GM19023 (cell line): ENCODE measurements around the gene WDR70.
"Not testable (repeated sequence)": the region's sequence is repeated elsewhere in the genome, so short reads cannot be mapped to it uniquely, and the experiment has no call there.

Source experiments
- ATAC-seq: cut with Tn5 transposase; IDR thresholded peaks from one replicate; pipeline ENCODE4 v1.9.1; 2021; ENCODE audit warnings: mild to moderate bottlenecking, moderate library complexity; ENCODE audit not compliant: unreplicated experiment

The WDR70 gene

DNA sequence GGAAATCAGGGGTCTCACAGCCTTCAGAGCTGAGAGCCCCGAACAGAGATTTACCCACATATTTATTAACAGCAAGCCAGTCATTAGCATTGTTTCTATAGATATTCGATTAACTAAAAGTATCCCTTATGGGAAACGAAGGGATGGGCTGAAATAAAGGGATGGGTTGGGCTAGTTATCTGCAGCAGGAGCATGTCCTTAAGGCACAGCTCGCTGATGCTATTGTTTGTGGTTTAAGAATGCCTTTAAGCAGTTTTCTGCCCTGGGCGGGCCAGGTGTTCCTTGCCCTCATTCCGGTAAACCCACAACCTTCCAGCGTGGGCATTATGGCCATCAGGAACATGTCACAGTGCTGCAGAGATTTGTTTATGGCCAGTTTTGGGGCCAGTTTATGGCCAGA lies 74.1 kb downstream of the WDR70 start:
- ATAC-seq: not testable (repeated sequence)

DNA sequence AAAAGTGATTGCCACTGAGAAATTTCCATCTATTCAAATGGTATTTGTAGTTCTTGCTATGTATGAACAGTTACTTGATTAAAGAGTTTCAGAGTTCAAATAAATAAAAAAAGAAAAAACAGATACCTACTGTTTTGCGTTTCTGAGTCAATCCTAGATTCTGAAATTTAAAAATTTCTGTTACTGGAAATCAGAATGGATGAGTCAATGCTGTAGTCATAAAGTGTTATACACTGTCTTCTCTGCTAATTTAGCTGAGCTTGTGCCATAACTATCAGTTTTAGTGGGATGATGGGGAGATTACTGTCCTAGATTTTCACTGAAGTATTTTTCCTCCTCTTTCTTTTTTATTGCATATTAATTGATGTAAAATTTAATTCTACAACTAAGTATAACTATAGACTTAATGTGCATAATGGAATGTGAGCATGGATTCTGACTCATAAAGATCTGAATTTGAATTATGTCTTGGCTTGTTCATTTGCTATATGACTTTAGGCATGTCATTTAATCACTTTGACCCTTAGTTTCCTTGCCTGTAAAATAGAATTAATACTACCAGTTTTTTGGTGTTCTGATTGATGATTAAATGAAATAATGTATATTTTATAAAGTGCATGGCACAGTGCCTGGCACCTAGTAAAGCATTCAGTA lies 75.4 kb downstream of the WDR70 start:
- not testable (repeated sequence) for ATAC-seq

DNA sequence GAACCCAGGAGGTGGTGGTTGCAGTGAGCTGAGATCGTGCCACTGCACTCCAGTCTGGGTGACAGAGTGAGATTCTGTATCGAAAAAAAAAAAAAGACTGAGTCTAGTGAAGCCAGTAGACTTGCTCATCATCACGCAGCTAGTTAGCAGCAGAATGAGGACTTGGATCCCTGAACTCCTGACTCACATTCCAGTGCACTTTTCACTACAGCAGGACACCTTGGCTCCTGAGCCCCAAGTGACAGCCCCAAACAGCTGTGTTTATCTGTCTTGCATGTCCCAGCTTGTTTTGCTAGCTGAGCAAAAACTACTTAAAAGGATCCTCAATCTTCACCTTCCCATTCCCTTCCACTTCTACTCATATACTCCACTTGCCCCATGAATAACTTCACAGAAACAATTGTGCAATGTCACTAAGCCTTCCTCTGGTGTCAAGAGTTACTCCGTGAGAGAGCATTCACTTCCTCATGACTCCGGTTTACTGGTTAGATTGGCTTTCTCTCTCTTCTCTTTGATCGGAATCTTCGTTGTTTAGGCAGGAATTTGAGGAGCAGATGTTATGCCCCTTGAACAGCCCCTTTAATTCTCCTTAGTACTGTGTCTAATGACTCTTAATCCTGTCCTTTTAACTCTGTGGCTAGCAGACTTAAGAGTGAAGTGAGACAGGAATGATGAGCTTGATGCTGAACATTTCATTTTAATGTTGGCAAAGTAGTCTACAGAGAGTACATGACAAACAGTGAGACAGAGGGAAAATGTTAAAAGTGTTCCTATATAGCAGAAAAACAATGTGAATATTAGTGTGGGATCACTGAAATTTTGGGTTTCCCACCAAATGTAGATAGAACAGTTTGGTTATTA lies 84.3 kb downstream of the WDR70 start:
- not testable (repeated sequence) for ATAC-seq

DNA sequence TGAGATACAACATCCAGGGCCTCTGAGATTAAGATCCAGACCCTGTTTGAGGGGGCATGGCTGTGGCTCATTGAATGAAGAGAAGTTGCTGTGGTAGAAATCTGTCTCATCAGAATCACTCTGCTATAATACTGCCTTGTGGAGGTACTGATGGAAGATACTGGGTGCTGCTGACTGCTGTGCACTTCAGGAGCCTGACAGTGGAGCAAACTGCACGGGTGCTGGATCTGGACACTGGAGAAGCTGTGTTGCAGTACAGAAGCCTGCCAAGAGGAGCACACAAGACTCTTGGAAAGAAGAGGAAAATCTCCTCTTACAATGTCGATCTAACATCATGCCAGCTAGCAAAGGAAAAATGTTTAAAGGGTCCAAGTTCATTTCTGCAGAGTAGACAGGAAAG lies 85.5 kb downstream of the WDR70 start:
- not testable (repeated sequence) for ATAC-seq

DNA sequence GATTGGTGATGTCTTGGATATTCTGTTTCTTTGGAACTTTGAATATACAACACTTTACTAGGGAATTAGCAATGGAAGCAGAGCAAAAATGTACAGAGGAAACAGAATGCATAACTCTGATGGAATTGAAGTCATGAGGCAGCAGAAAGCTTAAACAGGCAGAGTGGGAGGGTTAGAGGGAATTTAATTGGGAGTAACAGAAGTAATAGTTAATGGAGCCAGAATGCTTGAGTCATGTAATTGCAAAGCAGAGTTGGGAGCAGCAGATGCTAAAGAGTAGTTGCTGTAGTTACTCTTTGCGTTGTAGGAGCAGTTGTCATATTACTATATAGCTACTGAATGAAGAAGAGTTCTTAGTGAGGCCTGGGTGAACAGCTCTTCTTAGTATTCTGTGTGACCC lies 90.3 kb downstream of the WDR70 start:
- not testable (repeated sequence) for ATAC-seq

DNA sequence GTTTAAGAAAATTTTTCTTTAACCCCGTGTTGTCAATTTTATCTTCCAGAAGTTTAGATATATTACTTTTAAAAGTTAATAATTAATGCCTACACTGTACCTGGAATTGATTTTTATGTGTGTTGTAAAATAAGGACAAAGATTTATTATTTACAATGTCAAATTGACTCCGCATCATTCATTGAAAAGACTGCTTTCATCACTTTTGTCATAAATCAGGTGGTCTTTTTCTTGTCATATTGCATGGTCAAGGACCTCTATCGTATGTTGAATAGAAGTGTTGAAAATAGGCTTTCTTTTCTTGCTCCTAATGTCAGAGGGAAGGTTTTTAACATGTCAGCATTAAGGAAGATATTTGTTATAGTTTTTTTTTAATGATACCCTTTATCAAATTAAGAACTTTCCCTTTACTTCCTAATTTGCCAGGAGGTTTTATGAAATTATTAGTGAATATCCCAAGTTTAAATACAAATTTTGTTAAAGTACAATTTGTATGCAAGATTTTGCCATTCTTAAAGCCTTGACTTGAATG lies 92.6 kb downstream of the WDR70 start:
- no peak for ATAC-seq

DNA sequence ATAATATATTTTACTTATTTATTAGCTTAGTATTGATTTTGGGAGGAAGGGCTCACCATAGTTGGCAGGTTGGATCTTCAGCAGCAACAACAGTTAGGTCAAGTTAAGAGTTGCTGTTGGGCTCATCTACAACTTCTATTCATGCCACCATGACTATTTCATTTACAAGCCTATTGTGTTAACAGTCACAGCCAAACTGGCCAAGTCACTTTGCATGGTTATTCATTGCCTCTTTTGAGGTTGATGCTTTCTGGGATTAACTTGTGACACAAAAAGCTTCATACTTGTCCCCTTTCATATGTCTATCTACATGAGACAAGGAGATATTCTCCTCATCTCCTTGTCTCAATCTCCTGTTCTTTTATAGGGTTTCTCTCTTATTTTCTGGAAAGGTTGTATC lies 98.3 kb downstream of the WDR70 start:
- no peak for ATAC-seq

DNA sequence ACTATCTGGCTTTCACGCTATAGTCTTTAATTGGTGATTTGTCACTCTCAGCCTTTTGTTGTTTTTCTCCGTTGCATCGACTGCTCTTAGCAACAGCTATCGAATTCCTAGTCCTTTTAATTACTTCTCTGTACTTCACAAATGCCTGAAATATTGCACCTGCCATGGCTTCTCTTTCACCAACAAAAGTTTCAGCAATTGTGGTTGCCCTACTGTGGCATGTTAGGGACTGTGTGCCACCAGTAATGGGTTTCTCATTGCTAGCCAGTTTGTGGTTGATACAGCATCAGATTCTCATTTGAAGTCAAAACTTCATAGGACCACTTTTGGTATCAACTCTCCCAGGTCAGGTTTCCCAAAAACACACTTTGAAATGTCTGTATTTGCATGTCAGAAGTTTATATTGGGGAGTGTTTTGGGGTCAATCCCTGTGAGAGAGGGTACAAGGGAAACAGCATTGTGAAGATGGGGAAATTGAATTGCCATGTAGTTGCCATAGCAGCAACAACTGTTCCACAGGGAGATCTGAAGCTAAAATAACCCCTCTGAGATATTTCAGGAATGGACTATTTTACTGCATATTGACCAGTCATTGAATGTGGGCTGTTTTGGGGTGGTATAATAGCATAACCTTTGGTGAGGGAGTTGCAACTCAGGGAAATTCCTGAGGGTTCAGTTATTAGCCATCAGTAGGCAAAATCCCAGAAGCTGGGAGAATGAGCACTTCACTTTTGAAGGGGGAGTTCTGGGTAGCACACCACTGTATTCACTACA lies 99.2 kb downstream of the WDR70 start:
- no peak for ATAC-seq

DNA sequence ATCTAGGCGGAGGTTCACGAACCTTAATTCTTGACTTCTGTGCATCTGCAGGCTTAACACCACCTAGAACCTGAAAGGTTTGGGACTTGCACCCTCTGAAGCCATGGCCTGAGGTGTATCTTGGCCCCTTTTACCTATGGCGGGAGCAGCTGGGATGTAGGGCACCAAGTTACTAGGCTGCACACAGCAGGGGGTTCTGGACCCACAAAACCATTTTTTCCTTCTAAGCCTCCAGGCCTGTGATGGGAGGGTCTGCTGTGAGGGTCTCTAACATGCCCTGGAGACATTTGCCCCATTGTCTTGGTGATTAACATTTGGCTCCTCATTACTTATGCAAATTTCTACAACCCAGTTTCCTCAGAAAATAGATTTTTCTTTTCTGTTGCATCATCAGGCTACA lies 102.3 kb downstream of the WDR70 start:
- ATAC-seq: not testable (repeated sequence)

DNA sequence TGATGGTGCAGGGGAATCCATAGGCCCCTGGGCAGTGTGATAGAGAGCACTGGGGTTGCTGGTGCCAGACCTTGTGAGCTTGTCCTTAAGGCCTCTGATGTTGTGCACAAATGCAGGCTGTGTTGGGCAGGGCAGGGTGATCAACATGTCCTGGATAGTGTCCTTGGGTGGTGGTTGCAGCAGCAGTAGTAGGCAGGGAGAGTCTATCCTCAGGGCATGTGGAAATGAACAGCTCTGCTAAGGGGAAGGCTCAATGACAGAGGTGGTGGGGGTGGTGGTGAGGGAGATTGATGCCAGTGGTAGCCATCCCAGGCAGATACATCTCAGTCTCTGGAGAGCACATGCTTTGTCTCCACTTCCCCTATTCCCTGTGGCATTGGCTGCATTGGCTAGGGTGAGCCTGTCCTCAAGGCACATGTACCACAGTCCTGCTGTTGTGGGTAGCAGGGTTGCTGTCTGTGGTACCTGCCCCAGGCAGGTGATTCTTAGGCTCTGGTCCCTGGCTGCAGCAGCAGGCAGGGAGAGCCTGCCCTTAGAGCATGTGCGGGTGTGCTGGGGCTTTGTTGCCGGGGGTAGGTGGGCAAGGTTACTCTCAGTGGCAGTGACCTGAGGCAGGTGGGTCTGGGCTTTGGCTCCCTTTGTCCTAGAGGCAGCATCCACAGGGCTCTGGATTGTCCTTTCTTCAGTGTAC lies 111.1 kb downstream of the WDR70 start:
- no peak for ATAC-seq

DNA sequence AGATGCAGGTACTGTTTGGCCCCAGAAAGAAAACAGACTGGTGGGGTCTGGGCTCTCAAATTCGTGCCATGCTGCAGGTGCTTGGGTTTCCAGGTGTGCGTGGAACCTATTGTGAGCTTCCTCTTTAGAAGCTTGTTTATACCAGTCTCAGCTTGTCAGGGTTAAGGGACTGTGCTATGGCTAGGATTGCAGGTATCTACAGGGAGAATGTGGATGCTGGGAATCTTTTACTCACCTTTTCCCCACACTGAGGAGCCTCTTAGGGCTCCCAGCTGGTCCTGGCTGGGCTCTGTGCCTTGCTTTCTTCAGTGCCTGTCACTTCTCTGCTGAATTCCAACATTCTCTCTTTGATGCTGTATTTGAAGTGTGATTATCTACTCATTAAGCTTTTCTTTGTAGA lies 111.8 kb downstream of the WDR70 start:
- no peak for ATAC-seq

DNA sequence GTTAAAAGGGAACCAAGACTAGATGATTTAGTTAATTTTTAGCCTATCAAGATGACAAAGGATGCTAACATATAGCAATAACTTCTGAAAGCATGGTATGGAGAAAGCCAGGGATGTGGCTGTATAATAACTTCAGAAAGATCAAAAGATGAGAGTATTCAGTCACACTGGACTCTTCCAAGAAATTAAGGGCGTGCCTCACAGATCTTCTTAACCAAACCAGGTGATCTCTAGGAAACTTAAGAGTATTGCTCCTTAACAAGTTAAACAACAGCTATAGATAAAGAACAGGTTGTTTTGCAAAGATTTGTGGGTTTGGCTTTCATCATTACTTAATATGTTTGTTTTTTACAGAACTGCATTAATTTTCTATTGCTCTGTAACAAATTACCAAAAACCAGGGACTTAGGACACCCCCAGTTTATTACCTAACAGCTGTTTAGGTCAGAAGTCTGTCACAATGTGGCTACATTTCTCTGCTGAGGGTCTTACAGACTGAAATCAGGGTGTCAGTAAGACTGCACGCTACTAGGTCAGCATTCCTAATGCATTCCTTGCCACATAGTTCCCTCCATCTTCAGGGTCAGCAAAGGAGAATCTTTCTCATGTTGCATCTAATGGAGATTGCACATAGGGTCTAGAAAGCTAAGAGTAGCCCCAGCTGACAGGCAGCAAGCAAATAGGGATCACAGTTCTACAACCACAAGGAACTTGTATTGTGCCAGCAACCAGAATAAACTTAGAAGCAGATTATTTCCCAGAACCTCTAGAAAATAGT lies 113.8 kb downstream of the WDR70 start:
- ATAC-seq: no peak

DNA sequence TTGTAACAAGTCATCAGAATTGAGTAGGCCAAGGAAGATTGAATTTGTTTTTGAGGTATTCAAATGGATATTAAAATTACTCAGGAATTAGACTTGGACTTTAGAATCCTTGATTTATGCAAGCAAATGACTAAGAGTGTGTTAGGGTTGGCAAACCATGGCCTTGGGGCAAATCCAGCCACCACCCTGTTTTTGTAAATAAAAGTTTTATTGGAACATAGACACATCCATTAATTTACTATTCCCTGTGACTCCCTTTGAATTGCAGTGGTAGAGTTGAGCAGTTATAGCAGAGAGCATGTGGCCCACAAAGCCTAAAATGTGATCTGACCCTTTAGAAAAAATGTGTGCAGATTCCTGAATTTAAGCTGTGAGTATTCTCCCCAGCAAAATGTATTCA lies 115.6 kb downstream of the WDR70 start:
- no peak for ATAC-seq

DNA sequence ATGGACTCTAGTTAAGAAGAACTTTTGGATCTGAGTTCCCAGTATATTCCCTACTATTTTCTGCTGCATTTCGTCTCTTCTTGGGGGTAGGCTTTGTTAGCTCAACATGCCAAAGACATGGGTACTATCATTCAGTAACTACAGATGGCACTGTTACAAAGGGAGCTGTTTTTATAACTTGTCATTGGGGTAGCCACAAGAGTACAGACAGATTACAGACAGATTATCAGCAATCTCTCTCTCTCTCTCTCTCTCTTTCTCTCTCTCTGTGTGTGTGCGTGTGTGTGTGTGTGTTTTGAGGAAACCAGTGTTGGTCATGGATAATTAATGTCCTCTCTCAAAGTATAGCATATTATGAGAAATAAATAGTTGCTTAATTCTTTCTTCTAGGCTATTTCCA lies 116.1 kb downstream of the WDR70 start:
- no peak for ATAC-seq

DNA sequence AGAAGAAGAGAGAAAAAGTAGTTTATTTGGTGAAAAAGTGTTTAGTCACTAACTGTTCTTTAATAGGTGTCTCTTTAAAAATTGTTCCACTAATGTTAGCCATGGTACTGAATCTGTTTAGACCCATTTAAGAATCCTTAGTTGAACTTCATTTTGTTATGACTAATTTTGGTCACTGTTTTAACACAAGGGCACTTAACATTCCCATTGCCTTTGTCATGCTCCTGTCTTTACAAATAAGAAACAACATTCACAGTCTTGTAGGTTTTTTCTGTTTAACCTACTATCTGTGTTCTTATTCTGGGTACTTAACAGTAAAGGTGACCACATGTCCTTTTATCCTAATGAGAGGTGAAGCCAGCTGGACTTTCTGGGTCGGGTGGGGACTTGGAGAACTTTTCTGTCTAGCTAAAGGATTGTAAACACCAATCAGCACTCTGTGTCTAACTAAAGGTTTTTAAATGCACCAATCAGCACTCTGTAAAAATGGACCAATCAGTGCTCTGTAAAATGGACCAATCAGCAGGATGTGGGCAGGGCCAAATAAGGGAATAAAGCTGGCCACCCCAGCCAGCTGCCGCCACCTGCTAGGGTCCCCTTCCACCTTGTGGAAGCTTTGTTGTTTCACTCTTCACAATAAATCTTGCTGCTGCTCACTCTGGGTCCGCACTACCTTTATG lies 116.7 kb downstream of the WDR70 start:
- ATAC-seq: no peak

DNA sequence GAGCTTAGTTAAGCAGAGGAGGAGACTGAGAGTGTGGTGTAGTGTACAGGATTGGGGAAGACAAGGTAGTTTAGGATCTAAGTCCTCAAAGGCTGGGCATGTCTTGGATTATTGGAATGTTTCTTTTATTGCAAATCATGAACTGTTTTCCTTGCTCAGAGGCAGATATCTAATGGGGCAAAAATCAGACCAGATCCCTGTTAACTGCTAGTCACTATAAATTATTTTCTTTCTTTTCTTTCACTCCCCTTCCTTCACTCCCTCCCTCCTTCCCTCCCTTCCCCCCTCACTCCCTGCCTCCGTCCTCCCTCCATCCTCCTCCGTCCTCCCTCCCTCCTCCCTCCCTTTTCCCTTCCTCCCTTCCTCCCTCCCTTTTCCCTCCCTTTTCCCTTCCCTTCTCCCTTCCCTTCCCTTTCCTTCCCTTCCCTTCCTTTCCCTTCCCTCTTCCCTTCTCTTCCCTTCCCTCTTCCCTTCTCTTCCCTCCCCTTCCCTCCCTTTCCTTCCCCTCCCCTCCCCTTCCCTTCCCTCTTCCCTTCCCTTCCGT lies 117.9 kb downstream of the WDR70 start:
- ATAC-seq: no peak

DNA sequence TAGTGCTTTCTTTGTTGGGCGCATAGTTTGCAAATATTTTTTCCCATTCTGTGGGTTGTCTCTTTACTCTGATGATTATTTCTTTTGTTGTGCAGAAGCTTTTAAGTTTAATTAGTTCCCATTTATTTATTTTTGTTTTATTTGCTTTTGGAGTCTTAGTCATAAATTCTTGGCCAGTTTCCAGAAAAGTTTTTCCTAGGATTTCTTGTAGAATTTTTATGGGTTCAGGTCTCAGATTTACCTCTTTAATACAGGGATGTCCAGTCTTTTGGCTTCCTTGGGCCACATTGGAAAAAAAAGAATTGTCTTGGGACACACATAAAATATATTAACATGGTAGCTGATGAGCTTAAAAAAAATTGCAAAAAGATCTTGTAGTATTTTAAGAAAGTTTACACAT lies 122.0 kb downstream of the WDR70 start:
- no peak for ATAC-seq

DNA sequence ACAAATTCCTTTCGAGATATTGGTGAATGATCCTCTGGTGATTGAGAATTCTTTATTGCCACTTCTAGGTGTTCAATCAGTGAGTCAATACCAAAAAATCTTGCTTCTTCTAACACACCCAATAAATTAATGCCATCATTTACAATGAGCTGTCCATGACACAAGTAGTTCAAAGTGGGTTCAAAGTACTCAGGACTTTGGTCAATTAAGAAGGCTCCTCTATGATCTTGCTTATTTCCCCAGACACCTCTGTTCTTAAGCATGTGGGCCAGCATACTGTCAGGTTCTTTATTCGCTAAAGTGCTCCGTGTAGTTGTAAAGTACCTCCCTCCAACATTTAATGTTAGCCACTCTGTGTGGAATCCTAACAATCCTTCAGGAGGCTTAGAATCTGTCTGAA lies 127.1 kb downstream of the WDR70 start:
- no peak for ATAC-seq

DNA sequence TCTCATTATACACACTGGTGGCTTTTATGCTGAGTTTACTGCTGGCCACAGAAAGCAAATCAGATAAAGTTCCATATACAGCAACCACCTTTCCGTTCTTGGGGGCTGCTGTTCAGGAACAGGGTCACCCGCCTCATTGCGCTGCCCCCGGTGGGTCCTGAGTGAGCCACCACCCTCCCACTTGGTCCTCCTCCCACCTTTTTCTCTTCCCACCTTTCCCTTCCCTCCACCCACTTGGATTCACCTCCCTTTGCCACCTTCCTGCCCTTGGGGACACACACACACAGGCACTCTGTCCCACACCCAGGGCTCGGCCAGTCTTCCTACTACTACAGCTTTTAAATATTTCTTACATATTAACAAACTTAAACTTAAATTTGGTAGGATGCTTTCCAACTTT lies 127.6 kb downstream of the WDR70 start:
- ATAC-seq: no peak
